CD14-positive monocyte (primary cell): ENCODE data around the gene TTLL4. TPM values are rescaled to one million over a fixed set of nuclear protein-coding genes. Genes with fewer than 3 reads are reported as not detected.

ENCODE experiments used
- DNase-seq, 3 donors: peaks; one replicate each; pipeline ENCODE4 v3.0.0-alpha.2; 2011 to 2022
- H2AFZ ChIP-seq: 2 replicates; pipeline ENCODE4 v1.6.0; 2012; ENCODE audit warnings: mild to moderate bottlenecking, low read depth, low read length, inconsistent platforms; ENCODE audit not compliant: insufficient read depth, poor library complexity, severe bottlenecking
- H3K27ac ChIP-seq, 2 donors: 1 replicate in 1 of 2; 2 replicates in 1 of 2; pipeline ENCODE4 v1.5.1; 2012 to 2013; ENCODE audit warnings: low read length in 2 of 2, control low read depth in 1 of 2, inconsistent platforms in 1 of 2, low read depth in 1 of 2, mild to moderate bottlenecking in 1 of 2
- H3K27me3 ChIP-seq, 2 donors: one replicate each; pipeline versions ENCODE4 v1.6.0 to v1.6.1; 2011 to 2013; ENCODE audit warnings: low read length in 2 of 2; ENCODE audit not compliant: control insufficient read depth in 2 of 2, insufficient read depth in 2 of 2
- H3K36me3 ChIP-seq, 2 donors: replicated peaks in 1 of 2; 1 replicate in 1 of 2; 2 replicates in 1 of 2; pipeline versions ENCODE4 v1.5.1 to v1.6.1; 2012 to 2013; ENCODE audit warnings: low read length in 2 of 2, control low read depth in 1 of 2, inconsistent platforms in 1 of 2, mild to moderate bottlenecking in 1 of 2; ENCODE audit not compliant: insufficient read depth in 2 of 2, control insufficient read depth in 1 of 2
- H3K4me1 ChIP-seq, 2 donors: 1 replicate in 1 of 2; 2 replicates in 1 of 2; pipeline versions ENCODE4 v1.5.1 to v1.6.1; 2012 to 2013; ENCODE audit warnings: low read length in 2 of 2, control low read depth in 1 of 2, inconsistent platforms in 1 of 2, mild to moderate bottlenecking in 1 of 2, moderate library complexity in 1 of 2; ENCODE audit not compliant: insufficient read depth in 2 of 2, control insufficient read depth in 1 of 2
- H3K4me2 ChIP-seq: replicated peaks from 2 replicates; pipeline ENCODE3; 2012; ENCODE audit warnings: low read length, moderate library complexity, mild to moderate bottlenecking; ENCODE audit not compliant: poor library complexity, severe bottlenecking; ENCODE audit errors: extremely low read depth
- H3K4me3 ChIP-seq, 3 experiments: fragments of 200-600 bp in 1 of 3; sonication (generic) in 1 of 3; replicated peaks in 1 of 3; 1 replicate in 2 of 3; 2 replicates in 1 of 3; pipeline ENCODE4 v1.5.1; 2011 to 2013; ENCODE audit warnings: low read length in 3 of 3, mild to moderate bottlenecking in 3 of 3, control low read depth in 2 of 3, low read depth in 2 of 3, inconsistent platforms in 1 of 3, moderate library complexity in 1 of 3
- H3K79me2 ChIP-seq: 2 replicates; pipeline ENCODE4 v1.6.0; 2012; ENCODE audit warnings: mild to moderate bottlenecking, control low read depth, inconsistent platforms, low read length, moderate library complexity; ENCODE audit not compliant: insufficient read depth
- H3K9ac ChIP-seq: 2 replicates; pipeline ENCODE4 v1.6.0; 2017; ENCODE audit warnings: low read length, mild to moderate bottlenecking; ENCODE audit not compliant: insufficient read depth, poor library complexity, severe bottlenecking
- H3K9me3 ChIP-seq, 2 donors: replicated peaks in 1 of 2; 1 replicate in 1 of 2; 2 replicates in 1 of 2; pipeline versions ENCODE4 v1.5.1 to v1.6.1; 2012 to 2013; ENCODE audit warnings: low read length in 2 of 2, control low read depth in 1 of 2; ENCODE audit not compliant: control insufficient read depth in 1 of 2, insufficient read depth in 1 of 2
- H4K20me1 ChIP-seq: 2 replicates; pipeline ENCODE4 v1.6.0; 2012; ENCODE audit warnings: mild to moderate bottlenecking, low read length, control low read depth, moderate library complexity; ENCODE audit not compliant: insufficient read depth
- H3K27ac Mint-ChIP-seq, 7 donors: one replicate each; pipeline ENCODE4 v1.8.0; 2020; ENCODE audit warnings: mild to moderate bottlenecking in 7 of 7, mixed read lengths in 7 of 7, moderate library complexity in 6 of 7, inconsistent platforms in 2 of 7
- H3K27me3 Mint-ChIP-seq, 3 donors: one replicate each; pipeline ENCODE4 v1.8.0; 2021 to 2022; ENCODE audit warnings: low read depth in 3 of 3, mild to moderate bottlenecking in 3 of 3, mixed read lengths in 3 of 3, moderate library complexity in 3 of 3, inconsistent platforms in 1 of 3
- H3K36me3 Mint-ChIP-seq, 2 donors: one replicate each; pipeline ENCODE4 v1.8.0; 2020; ENCODE audit warnings: mixed read lengths in 2 of 2, inconsistent platforms in 1 of 2, mild to moderate bottlenecking in 1 of 2
- H3K4me1 Mint-ChIP-seq: one replicate; pipeline ENCODE4 v1.8.0; 2020; ENCODE audit warnings: mild to moderate bottlenecking, mixed read lengths
- H3K4me3 Mint-ChIP-seq, 2 donors: one replicate each; pipeline ENCODE4 v1.8.0; 2020; ENCODE audit warnings: mild to moderate bottlenecking in 2 of 2, mixed read lengths in 2 of 2, moderate library complexity in 1 of 2
- H3K9me3 Mint-ChIP-seq, 7 donors: one replicate each; pipeline ENCODE4 v1.8.0; 2020 to 2022; ENCODE audit warnings: mixed read lengths in 7 of 7, mild to moderate bottlenecking in 6 of 7, moderate library complexity in 6 of 7, inconsistent platforms in 2 of 7
- WGBS: methylation state at CpG from one replicate; pipeline ENCODE4 v1.1.5; 2013; ENCODE audit warnings: missing lambda C conversion rate; ENCODE audit not compliant: insufficient coverage; 5-methylcytosine and 5-hydroxymethylcytosine counted together
- intact Hi-C, 2 donors: fragments of 100-400 bp; cut with micrococcal nuclease; formaldehyde crosslinking; loops; one replicate each; pipeline versions ENCODE4 v1.15.0 to v1.15.1; 2023
- polyA plus RNA-seq, 3 donors: library from polyadenylated mRNA; depleted of rRNA in 1 of 3; unstranded in 2 of 3; stranded (reverse) in 1 of 3; fragments of 300-500 nt in 2 of 3; fragments of >200 nt in 1 of 3; fragmentation: Illumina TruSeq in 2 of 3; gene quantifications; 1 replicate in 2 of 3; 2 replicates in 1 of 3; pipeline ENCODE4 v1.2.3, GENCODE V29; 2012 to 2021
- TF ChIP-seq, protein P1 (sequence below): fragments of 200-600 bp; IDR thresholded peaks from one replicate; pipeline ENCODE4 v1.8.0; 2022; ENCODE audit warnings: antibody characterized with exemption, mild to moderate bottlenecking

Gene TTLL4
- polyA plus RNA-seq, 3 donors, result 13.5 to 90.2 (median 16.3) TPM

- no CpG with 5 or more reads among the region's 4 CpGs for WGBS
- Histone ChIP-seq H3K36me3 (no peaks in the 10 kb centered on the region), H3K4me1 (no peaks in the 10 kb centered on the region), H3K27ac (no peak overlapping the region), H3K79me2 (no peaks in the 10 kb centered on the region), H2AFZ (no peak overlapping the region), H3K27me3 (peaks cover 22 to 41% of the 10 kb centered on the region in 2 donors), H3K4me3 (no peak overlapping the region), H4K20me1 (peaks cover 72% of the 10 kb centered on the region), H3K4me2 (no peak overlapping the region), H3K9me3 (no peaks in the 10 kb centered on the region), H3K9ac (no peak overlapping the region)
- intact Hi-C loops, result loop anchor here in 1 of 2 donors (5.0 kb wide), 1 partner anchor 36 kb away; the partner anchor contains the start of gene PRKAG3
- H3K27ac Mint-ChIP-seq, result no peak overlapping the region
- H3K4me3 Mint-ChIP-seq, result peak overlapping the region in 1 of 2 donors; percentile 31
- no peak for DNase-seq
- peaks cover 3% of the 10 kb centered on the region for H3K4me1 Mint-ChIP-seq
- H3K9me3 Mint-ChIP-seq, result peaks cover 0 to 11% (median 0%) of the 10 kb centered on the region in 7 donors
- peaks cover 42 to 45% (median 45%) of the 10 kb centered on the region in 3 donors for H3K27me3 Mint-ChIP-seq
- TF ChIP-seq, protein P1, sequence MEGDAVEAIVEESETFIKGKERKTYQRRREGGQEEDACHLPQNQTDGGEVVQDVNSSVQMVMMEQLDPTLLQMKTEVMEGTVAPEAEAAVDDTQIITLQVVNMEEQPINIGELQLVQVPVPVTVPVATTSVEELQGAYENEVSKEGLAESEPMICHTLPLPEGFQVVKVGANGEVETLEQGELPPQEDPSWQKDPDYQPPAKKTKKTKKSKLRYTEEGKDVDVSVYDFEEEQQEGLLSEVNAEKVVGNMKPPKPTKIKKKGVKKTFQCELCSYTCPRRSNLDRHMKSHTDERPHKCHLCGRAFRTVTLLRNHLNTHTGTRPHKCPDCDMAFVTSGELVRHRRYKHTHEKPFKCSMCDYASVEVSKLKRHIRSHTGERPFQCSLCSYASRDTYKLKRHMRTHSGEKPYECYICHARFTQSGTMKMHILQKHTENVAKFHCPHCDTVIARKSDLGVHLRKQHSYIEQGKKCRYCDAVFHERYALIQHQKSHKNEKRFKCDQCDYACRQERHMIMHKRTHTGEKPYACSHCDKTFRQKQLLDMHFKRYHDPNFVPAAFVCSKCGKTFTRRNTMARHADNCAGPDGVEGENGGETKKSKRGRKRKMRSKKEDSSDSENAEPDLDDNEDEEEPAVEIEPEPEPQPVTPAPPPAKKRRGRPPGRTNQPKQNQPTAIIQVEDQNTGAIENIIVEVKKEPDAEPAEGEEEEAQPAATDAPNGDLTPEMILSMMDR, result no peak
- peaks cover 26 to 31% of the 10 kb centered on the region in 2 donors for H3K36me3 Mint-ChIP-seq
These were observed 86.1 kb downstream of the TTLL4 start for GRCh38 chr2:218796691-218797090.

GRCh38 chr2:218798767-218799504 lies 88.3 kb downstream of the TTLL4 start:
- no peaks in the 10 kb centered on the region for H3K9me3 ChIP-seq
- Mint-ChIP-seq H3K9me3 (peaks cover 0 to 13% (median 0%) of the 10 kb centered on the region in 7 donors), H3K36me3 (peaks cover 26 to 27% of the 10 kb centered on the region in 2 donors), H3K27me3 (peaks cover 39 to 47% (median 40%) of the 10 kb centered on the region in 3 donors), H3K27ac (no peak overlapping the region), H3K4me3 (peak overlapping the region in 1 of 2 donors; percentile 79), H3K4me1 (peaks cover 14% of the 10 kb centered on the region)
- DNase-seq, result no peak
- H3K27me3 ChIP-seq, result peaks cover 22 to 39% of the 10 kb centered on the region in 2 donors
- no peaks in the 10 kb centered on the region for H3K79me2 ChIP-seq
- no peak overlapping the region for H2AFZ ChIP-seq
- no peak overlapping the region for H3K4me2 ChIP-seq
- WGBS, result 23% methylated on average over 7 of the region's 12 CpGs
- intact Hi-C loops, result loop anchor here in 1 of 2 donors (5.0 kb wide), 1 partner anchor 33 kb away; the partner anchor contains the start of gene PRKAG3
- H3K27ac ChIP-seq, result no peak overlapping the region
- no peaks in the 10 kb centered on the region for H3K36me3 ChIP-seq
- no peak overlapping the region for H3K4me3 ChIP-seq
- no peak overlapping the region for H3K9ac ChIP-seq
- peaks cover 5 to 10% of the 10 kb centered on the region in 2 donors for H3K4me1 ChIP-seq
- TF ChIP-seq, protein P1, result no peak
- peaks cover 71% of the 10 kb centered on the region for H4K20me1 ChIP-seq
